NOMO-1 (cell line): Measurements from ENCODE around the gene PPP1R3E.

ENCODE experiments used
- DNase-seq, 2 experiments: peaks; one replicate each; lab custom pipeline; 2025; ENCODE audit not compliant: unreplicated experiment in 2 of 2; lab: John Stamatoyannopoulos, UW

PPP1R3E gene

DNA sequence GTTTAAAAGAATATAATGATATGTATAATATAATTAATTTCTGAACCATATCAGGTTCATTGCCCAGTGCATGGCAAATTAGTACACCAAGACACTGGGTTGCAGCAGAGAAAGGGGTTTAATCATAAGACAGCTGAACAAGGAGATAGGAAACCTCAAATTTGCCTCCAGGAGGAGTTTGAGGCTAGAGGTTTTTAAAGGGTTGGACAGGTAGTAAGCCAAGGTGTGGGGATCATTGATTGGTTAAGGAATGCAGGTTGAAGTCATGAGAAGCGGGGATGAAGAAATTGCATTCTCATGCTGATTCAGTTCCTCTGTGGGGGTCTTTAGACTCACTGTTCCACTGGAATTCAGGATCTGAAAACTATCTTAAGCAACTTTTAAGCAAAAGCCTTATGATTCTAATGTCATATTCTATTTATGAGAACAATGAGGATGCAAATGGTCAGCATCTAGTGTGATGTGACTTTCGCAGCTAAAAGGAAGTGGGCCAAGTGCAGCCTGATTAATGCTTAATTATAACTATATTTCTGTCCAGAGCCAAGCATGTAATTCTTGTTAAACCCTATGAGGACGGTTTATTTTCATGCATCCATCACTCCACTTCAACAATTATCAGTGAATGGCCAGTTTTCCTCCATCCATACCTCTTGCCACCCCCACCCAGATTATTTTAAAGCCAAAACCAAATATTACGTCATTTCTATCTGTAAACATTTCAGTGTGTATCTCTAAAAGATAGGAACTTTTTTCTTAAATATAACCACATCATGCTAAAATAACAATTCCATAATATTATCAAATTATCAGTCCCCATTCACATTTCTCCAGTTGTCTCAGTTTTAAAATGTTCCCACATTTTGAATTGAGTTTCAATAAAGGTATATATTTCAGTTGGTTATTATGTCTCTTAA is 50.0 kb downstream of the PPP1R3E start:
- no peak for DNase-seq

DNA sequence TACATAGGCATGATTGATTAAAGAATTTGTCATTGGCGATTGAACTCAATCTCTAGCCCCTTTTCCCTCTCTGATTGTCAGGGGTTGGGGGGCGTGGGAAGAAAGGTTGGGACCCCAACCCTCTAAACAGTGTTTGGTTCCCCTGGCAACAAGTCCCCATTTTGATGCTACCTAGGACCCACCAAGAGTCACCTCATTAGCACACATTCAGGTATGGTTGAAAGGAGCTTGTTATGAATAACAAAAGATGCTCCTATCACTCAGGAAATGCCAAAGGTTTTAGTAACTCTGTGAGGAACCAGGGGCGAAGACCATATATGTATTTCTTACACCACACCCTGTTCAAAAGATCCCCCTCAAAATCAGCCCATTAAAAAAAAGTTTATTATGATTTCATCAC is 50.7 kb downstream of the PPP1R3E start:
- no peak for DNase-seq

DNA sequence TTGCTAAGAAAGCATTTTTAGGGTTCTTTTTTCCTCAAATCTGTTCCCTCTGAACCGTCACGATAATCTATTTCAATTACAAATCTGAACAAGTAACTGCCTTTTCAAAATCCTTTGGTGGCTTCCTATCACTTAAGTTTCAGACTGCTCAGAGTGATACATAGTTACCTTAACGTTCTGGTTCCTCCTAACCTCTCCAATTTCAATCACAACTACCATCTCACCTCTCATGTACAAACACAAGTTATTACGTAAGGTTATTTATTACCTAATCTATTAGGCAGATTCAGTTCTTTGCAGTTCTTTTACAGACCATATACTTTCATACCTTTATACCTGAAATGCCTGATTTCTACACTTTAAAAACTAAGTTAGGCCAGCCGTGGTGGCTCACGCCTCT is 52.8 kb downstream of the PPP1R3E start:
- no peak for DNase-seq

GRCh38 chr14:23248601-23249000 is 54.1 kb downstream of the PPP1R3E start:
- DNase-seq: no peak
